Naive B cell (primary cell): Measurements from ENCODE around the gene PDPK1. TPM values are rescaled to one million over a fixed set of nuclear protein-coding genes. Genes with fewer than 3 reads are reported as not detected.
"Not testable (repeated sequence)": the region's sequence is repeated elsewhere in the genome, so short reads cannot be mapped to it uniquely, and the experiment has no call there.

Source experiments
- ATAC-seq, 2 donors: fragments of 150-1000 bp; cut with Tn5 transposase; 2 replicates each; pipeline ENCODE4 v1.10.0; 2021; ENCODE audit warnings: low read depth in 2 of 2, mild to moderate bottlenecking in 2 of 2, moderate library complexity in 2 of 2
- DNase-seq: peaks from one replicate; pipeline ENCODE4 v3.0.0; 2022
- H3K27ac Mint-ChIP-seq, 6 donors: one replicate each; pipeline ENCODE4 v1.8.0; 2020 to 2022; ENCODE audit warnings: mild to moderate bottlenecking in 6 of 6, mixed read lengths in 6 of 6, moderate library complexity in 5 of 6, inconsistent platforms in 2 of 6
- H3K27me3 Mint-ChIP-seq, 3 donors: one replicate each; pipeline ENCODE4 v1.8.0; 2021 to 2022; ENCODE audit warnings: mixed read lengths in 3 of 3, mild to moderate bottlenecking in 1 of 3
- H3K36me3 Mint-ChIP-seq, 2 donors: one replicate each; pipeline ENCODE4 v1.8.0; 2020 to 2022; ENCODE audit warnings: mixed read lengths in 2 of 2, inconsistent platforms in 1 of 2, mild to moderate bottlenecking in 1 of 2
- H3K4me1 Mint-ChIP-seq, 3 donors: one replicate each; pipeline ENCODE4 v1.8.0; 2020 to 2022; ENCODE audit warnings: mixed read lengths in 3 of 3, inconsistent platforms in 1 of 3, mild to moderate bottlenecking in 1 of 3, moderate library complexity in 1 of 3
- H3K4me3 Mint-ChIP-seq, 8 donors: one replicate each; pipeline ENCODE4 v1.8.0; 2020 to 2022; ENCODE audit warnings: mild to moderate bottlenecking in 8 of 8, mixed read lengths in 8 of 8, moderate library complexity in 8 of 8, inconsistent platforms in 2 of 8
- H3K9me3 Mint-ChIP-seq, 7 donors: one replicate each; pipeline ENCODE4 v1.8.0; 2020 to 2022; ENCODE audit warnings: mixed read lengths in 7 of 7, mild to moderate bottlenecking in 5 of 7, inconsistent platforms in 2 of 7, moderate library complexity in 1 of 7
- polyA plus RNA-seq, 6 donors: library from polyadenylated mRNA; unstranded; fragments of 300-500 nt; fragmentation: Illumina TruSeq; gene quantifications; one replicate each; pipeline ENCODE4 v1.2.3, GENCODE V29; 2021; ENCODE audit warnings: low read depth in 6 of 6

Gene PDPK1
- polyA plus RNA-seq, 6 donors from 2014 or later: 16.7 to 44.8 (median 38.9) TPM

DNA sequence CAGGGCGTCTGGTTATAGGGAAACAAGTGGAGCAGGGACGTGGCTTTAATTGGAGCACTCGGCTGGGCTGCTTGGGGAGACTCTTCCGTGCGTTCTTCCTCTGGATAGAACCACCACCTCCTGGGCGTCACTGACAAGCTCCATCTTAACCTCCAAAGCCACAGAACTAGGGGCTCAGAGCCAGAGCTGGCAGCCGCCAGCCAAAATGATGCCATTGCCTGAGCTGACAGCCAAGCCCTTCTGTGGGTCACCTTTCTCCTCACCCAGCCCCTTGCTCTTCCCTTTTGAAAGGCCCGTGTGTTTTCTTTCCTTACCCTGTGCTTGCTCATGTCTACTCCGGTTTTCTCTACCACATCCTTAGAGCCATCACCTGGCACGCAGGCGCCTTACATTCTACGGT is 62.0 kb downstream of the PDPK1 start:
- not testable (repeated sequence) for H3K4me3 Mint-ChIP-seq, H3K27me3 Mint-ChIP-seq, H3K27ac Mint-ChIP-seq

DNA sequence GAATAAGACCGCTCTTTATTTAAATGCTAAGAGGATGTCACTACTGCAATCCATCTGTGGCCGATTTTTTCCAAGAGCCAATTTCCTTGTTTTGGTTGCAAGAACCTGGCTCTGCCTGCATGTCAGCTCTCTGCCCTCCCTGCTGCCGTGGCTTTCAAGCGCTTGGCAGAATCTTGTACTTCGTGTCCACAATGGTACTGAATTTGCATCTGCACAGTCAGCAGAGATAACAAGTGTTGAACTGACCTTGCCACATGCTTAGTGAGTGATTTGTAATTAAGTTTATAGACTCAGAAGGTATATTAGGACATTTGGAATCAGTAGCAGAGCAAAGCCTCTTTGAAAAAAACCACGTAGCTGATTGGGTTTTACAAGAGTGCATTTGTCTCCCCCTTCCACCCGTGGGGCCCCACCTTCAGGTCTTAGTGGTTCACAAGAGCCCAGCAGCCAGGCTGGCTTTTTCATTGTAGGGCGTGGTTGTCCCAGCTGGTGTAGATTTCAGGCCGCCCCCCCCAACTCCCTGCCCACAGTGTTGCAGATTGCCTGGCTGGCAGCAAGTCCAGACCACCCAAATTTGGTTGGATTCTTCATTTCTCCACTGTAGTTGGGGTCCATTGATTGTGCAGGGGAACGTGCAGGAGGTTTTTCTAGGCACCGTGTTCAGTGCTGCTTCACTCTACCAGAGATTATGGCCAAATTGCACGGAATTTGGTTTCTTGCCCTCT is 63.6 kb downstream of the PDPK1 start:
- not testable (repeated sequence) for H3K27me3 Mint-ChIP-seq, H3K9me3 Mint-ChIP-seq, DNase-seq, ATAC-seq, H3K36me3 Mint-ChIP-seq
- Mint-ChIP-seq H3K27ac (peak overlapping the region in 3 of 6 donors; percentile 6 to 53 (median 34)), H3K4me1 (peaks cover 7 to 19% (median 16%) of the 10 kb centered on the region in 3 donors), H3K4me3 (peak overlapping the region in 1 of 8 donors; percentile 30)

More for the DNA sequence above, 62.0 kb downstream of the PDPK1 start:
- not testable (repeated sequence) for H3K9me3 Mint-ChIP-seq, H3K36me3 Mint-ChIP-seq, ATAC-seq, DNase-seq
- H3K4me1 Mint-ChIP-seq: peaks cover 7 to 24% (median 12%) of the 10 kb centered on the region in 3 donors

DNA sequence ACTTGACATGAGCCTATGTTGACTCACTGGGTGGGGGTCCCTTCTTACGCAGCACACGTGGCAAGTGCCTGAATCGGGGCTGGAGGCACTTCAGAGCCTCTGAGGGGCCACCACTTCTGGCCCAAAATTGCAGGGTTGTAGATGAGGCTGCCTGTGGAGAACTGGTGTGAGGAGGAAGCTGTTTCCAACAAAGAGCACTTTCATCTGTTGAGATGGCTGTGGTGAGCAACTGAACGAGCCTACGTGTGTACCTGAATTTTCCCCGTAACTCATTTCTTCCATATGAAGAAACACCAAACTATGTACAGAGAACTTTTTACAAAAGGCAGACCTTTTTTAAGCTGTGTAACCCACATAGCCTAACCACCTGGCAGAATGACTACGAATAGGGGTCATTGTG is 64.4 kb downstream of the PDPK1 start:
- H3K36me3 Mint-ChIP-seq, H3K9me3 Mint-ChIP-seq, ATAC-seq, H3K27me3 Mint-ChIP-seq, DNase-seq, H3K27ac Mint-ChIP-seq: not testable (repeated sequence)
- Mint-ChIP-seq H3K4me1 (peaks cover 7 to 19% (median 16%) of the 10 kb centered on the region in 3 donors), H3K4me3 (peak overlapping the region in 3 of 8 donors; percentile 5 to 91 (median 65))

DNA sequence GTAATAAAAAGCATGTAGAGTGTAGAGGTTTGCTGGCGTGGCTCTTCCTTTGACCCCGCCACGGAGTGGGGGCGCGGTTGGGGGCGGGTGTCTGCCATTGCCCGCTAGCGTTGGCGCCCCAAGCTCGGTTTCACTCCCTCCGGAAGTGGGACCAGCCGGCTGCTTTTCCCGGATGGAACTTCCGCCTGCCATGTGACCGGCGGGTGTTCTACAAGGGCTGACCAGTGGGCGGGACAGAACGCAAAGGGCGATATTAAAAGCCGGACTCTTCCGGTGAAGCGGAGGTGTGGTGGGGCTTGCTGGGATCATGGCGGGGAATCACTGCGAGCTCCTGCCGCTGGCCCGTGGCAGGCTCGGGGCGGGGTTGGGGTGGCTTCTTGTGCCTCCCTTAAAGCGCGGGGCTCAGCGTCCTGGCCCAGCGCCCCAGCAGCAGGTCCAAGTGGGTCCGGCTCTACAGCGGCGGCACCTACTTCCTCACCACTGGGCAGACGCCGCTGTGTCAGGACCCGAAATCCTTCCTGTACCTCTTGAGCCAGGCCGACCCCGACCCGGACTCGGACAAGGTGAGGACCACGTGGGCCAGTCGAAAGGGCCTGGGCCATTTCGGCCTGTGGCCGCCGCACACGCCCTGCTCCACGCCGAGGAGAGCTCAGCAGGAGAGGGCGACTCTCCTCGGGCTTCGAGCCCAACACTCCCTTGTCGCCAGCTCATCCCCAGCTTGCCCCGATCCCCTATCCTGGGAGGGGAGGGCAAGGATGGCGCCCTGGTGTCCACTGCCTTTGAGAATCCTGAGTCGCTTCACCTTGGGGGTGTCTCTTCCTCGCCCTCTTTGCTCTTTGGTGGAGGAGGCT is 65.6 kb downstream of the PDPK1 start:
- Mint-ChIP-seq H3K4me1 (peaks cover 12 to 28% (median 26%) of the 10 kb centered on the region in 3 donors), H3K27me3 (no peaks in the 10 kb centered on the region), H3K27ac (peak overlapping the region; percentile 92 to 98 (median 94)), H3K36me3 (no peaks in the 10 kb centered on the region), H3K9me3 (no peaks in the 10 kb centered on the region), H3K4me3 (peak overlapping the region; percentile 91 to 99 (median 98))
- peak; percentile 49 for DNase-seq
- ATAC-seq: peak; percentile 27 to 38

DNA sequence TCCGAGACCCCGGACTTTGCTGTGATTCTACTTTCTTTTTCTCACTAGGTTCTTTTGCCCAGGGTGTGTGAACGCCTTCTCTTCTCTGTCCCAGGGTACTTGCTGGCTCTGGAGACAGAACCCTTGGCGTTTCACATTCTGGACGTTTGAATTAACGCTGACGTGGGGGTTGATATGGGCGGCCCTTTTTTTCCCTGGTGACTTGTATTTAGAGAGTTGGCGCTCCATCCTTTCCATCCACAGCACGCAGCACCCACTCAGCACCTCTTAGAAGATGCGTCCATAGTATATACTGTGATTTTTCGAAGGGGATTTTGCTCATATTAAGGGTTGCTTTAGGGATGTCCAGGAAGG is 66.2 kb downstream of the PDPK1 start:
- not testable (repeated sequence) for H3K9me3 Mint-ChIP-seq, H3K36me3 Mint-ChIP-seq, H3K27me3 Mint-ChIP-seq, DNase-seq, ATAC-seq
- H3K4me3 Mint-ChIP-seq: peak overlapping the region; percentile 91 to 99 (median 98)
- H3K27ac Mint-ChIP-seq: peak overlapping the region; percentile 92 to 98 (median 94)
- peaks cover 12 to 28% (median 26%) of the 10 kb centered on the region in 3 donors for H3K4me1 Mint-ChIP-seq

DNA sequence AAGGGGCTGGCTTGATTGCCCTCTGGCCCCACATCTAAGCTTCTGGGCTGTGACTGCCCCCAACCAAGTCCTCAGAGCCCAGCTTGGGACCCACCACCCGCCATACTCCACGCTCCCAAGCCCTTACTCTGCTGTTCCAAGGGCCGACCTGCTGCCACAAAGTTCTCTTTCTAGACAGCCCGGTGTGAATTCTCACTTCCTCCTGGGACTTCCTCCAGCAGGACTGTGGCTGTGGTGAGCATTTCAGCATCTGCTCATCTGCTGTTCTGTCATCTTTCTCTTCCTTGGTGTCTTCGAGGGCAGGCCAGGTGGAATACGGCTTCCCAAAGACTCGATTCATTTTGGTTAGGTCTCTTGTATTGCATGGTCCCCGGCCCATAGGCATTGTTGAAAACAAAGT is 69.0 kb downstream of the PDPK1 start:
- H3K36me3 Mint-ChIP-seq: not testable (repeated sequence)
- peak; percentile 73 to 83 for ATAC-seq

DNA sequence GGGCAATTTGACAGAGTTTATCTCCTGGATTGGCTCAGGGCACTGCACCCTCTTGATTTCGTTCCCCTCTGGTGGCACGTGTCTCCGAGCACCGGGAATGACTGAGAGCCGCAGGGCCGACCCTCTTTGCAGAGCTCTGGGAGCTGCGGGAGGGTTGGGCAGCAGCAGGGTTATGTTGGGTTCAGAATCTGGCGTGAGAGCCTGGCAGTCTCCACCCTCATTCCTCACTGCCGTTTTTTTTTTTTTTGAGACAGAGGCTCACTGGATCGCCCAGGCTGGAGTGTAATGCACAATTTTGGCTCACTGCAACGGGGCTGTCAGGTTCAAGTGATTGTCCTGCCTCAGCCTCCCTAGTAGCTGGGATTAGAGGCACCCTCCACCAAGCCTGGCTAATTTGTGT is 71.5 kb downstream of the PDPK1 start:
- not testable (repeated sequence) for H3K9me3 Mint-ChIP-seq, H3K27me3 Mint-ChIP-seq
- peak overlapping the region in 1 of 6 donors; percentile 54 for H3K27ac Mint-ChIP-seq

More for the DNA sequence above, 69.0 kb downstream of the PDPK1 start:
- H3K27me3 Mint-ChIP-seq, H3K27ac Mint-ChIP-seq, H3K4me3 Mint-ChIP-seq, H3K9me3 Mint-ChIP-seq, DNase-seq: not testable (repeated sequence)
- H3K4me1 Mint-ChIP-seq: peaks cover 12 to 31% (median 28%) of the 10 kb centered on the region in 3 donors

DNA sequence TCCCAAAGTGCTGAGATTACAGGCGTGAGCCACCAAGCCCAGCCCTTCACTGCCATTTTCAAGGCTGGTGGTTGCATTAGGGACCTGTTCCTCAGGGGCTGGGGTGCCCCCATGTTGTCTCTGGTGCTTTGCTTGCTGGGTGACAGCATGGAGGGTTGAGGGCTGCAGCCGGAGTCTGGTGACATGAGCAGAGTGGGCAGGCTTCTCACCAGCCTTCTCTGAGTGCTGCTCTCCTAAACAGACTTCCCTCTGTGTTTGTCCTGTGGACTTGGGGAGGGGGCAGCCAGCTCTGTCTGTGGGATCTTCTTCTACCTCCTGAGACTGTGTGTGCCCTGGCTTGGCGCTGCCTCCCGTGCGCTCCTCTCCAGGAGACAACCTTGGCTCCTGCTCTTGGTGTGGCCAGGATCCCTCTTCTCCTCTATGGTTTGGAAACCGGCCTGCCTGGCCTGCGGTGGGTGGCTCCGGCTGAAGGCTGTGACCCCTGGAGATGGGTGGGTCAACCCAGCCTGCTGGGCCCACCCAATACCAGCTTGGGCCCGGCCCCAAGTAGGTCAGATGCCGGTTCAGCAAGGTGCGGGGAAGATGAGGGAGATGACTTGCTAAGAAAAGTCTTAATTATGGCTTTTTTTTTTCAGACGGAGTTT is 72.1 kb downstream of the PDPK1 start:
- H3K27ac Mint-ChIP-seq: peak overlapping the region in 4 of 6 donors; percentile 33 to 83 (median 49)
- ATAC-seq: no peak
- H3K36me3 Mint-ChIP-seq: no peaks in the 10 kb centered on the region

More for the DNA sequence above, 71.5 kb downstream of the PDPK1 start:
- not testable (repeated sequence) for H3K36me3 Mint-ChIP-seq, DNase-seq, ATAC-seq, H3K4me3 Mint-ChIP-seq
- peaks cover 5 to 19% (median 14%) of the 10 kb centered on the region in 3 donors for H3K4me1 Mint-ChIP-seq

DNA sequence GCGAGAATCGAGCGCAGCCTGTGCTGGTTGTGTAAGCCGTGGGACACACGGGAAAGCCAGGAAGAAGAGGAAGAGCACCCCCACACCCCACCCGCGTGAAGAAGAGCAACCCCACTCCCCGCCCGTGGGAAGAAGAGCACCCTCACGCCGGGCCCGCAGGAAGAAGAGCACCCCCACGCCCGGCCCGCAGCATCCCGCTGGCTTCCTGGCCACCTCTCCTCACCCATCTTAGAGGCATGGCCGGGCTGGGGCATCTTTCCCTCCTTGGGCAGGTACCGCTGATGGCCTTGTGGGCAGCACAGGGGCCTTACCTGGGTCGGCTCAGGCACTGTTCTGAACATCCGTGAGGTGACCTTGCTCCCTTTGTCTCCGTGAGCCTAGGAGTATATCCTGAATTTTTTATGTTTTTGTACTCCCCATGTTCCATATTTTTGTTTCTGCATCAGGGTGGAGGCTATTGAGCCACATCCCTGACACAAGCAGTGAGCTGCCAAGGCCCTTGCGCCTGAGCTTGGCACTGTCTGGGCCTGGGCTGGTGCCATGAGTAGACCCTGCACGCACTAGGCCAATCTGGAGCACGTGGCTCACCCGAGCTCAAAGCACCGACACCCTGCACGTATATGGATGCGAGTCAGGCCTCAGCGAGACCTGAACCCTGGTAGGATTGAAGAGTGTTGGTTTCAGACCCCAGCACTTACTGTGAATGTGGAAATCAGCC is 73.1 kb downstream of the PDPK1 start:
- Mint-ChIP-seq H3K27me3 (no peaks in the 10 kb centered on the region), H3K27ac (peak overlapping the region in 4 of 6 donors; percentile 38 to 85 (median 83)), H3K4me3 (no peak overlapping the region), H3K9me3 (no peaks in the 10 kb centered on the region), H3K4me1 (peaks cover 5 to 15% (median 9%) of the 10 kb centered on the region in 3 donors), H3K36me3 (no peaks in the 10 kb centered on the region)
- no peak for DNase-seq
- no peak for ATAC-seq

More for the DNA sequence above, 72.1 kb downstream of the PDPK1 start:
- Mint-ChIP-seq H3K4me3 (no peak overlapping the region), H3K27me3 (no peaks in the 10 kb centered on the region), H3K4me1 (peaks cover 5 to 19% (median 13%) of the 10 kb centered on the region in 3 donors), H3K9me3 (no peaks in the 10 kb centered on the region)
- DNase-seq: no peak

DNA sequence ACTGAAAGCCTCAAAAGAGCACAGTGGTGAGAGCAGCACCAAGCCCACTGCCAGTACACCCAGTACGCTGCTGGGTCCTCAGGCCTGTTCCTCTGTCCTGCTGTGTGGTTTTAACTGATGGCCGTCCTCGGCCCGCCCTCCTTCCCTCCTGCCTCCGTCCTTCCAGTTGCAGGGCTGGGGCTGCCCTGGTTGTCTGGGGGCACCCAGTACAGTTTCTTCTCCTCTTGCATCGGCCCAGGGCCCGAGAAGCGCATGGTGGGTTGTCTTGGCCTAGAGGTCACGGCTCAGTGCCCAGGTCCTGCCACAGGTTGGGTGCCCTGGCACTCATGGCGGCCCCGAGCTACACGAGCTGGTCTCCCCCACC is 73.7 kb downstream of the PDPK1 start:
- no peak for DNase-seq
- peaks cover 5 to 15% (median 9%) of the 10 kb centered on the region in 3 donors for H3K4me1 Mint-ChIP-seq
- peak overlapping the region in 1 of 6 donors; percentile 49 for H3K27ac Mint-ChIP-seq
- no peaks in the 10 kb centered on the region for H3K27me3 Mint-ChIP-seq
- H3K9me3 Mint-ChIP-seq: no peaks in the 10 kb centered on the region
- no peak for ATAC-seq
- no peak overlapping the region for H3K4me3 Mint-ChIP-seq
- H3K36me3 Mint-ChIP-seq: no peaks in the 10 kb centered on the region

DNA sequence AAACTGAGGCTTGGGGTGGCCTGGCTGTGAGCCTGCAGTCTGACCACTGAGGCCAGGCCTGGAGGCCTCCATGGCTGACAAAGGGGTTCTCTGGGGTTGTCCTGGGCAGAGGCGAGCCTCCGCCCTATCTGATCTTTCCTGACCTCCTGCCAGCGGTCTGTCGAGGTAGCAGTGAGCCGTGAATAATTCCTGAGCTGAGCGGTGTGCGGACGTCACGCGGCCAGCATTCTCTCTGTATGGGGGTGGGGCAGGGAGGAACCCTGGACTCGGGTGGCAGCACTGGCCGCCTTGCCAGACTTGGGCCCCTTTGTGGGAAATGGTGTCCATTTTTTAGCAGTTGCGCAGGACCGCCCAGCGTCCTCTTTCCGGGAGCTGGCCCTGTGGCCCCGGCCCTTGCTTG is 74.1 kb downstream of the PDPK1 start:
- peaks cover 5 to 15% (median 9%) of the 10 kb centered on the region in 3 donors for H3K4me1 Mint-ChIP-seq
- not testable (repeated sequence) for ATAC-seq, H3K4me3 Mint-ChIP-seq, DNase-seq, H3K36me3 Mint-ChIP-seq, H3K27me3 Mint-ChIP-seq, H3K9me3 Mint-ChIP-seq, H3K27ac Mint-ChIP-seq

DNA sequence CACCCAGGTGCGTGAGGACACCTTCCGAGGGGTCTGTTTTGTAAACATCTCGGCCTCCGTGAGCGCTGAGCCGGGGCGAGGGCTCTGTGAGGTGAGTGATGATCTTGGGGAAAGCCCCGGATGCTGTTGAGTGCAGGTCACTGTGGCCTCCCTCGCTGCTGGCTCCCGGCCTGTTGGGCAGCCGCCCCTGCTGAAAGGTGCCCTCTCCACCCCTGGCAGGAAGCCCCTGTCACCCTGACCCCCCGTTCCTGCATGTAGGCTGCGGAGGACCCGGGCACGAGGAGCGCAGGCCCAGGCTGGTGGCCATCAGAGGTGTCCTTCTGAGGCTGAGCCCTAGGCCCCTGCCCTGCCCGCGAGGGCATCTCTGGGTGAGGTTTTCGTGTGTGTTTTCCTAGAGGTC is 75.4 kb downstream of the PDPK1 start:
- not testable (repeated sequence) for H3K27ac Mint-ChIP-seq, H3K4me3 Mint-ChIP-seq, ATAC-seq, H3K36me3 Mint-ChIP-seq, H3K27me3 Mint-ChIP-seq, H3K9me3 Mint-ChIP-seq, H3K4me1 Mint-ChIP-seq, DNase-seq

DNA sequence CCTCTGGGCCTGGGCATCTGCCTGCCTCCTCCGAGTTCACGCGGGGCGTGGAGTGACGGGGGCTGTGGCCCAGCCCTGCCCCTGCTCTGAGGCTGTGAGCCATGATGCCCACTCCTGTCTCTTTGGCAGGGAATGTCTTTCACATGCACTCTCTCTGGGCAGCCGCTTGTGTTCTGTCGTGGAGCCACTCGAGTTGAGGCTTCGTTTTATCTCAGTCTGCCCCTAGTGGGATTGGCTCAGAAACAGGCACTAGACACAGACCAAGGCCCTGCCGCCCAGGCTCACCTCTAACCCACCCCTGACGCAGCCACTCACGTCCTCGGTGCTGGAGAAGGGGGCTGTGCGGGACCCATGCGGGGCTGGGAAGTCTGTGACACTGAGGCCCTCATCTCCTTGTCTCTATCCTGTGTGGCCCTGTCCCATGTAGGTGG is 77.0 kb downstream of the PDPK1 start:
- Mint-ChIP-seq H3K4me1 (peaks cover 0 to 5% (median 0%) of the 10 kb centered on the region in 3 donors), H3K27me3 (no peaks in the 10 kb centered on the region), H3K27ac (peak overlapping the region in 1 of 6 donors; percentile 38), H3K9me3 (no peaks in the 10 kb centered on the region), H3K4me3 (peak overlapping the region in 1 of 8 donors; percentile 5), H3K36me3 (no peaks in the 10 kb centered on the region)
- DNase-seq (no peak), ATAC-seq (no peak)
